Measurements from ENCODE around the gene P3H4. TPM values are rescaled to one million over a fixed set of nuclear protein-coding genes. Genes with fewer than 3 reads are reported as not detected.
"Not testable (repeated sequence)": the region's sequence is repeated elsewhere in the genome, so short reads cannot be mapped to it uniquely, and the experiment has no call there.

Gene P3H4
- total RNA-seq (10 to 100 TPM in 1 of 5 donors, 1 to 10 TPM in 4; 2.9 to 11.0 (median 7.7) TPM), total RNA-seq (0.40 to 10.8 (median 4.1) reads per million in 29 experiments)
- total RNA-seq (2013) = 3.8 TPM

GRCh38 chr17:41811549-41812380, at the start of gene P3H4:
TSS of gene P3H4 (minus strand) at chr17:41811949. CDS start at chr17:41811915, 34 bp downstream.
- Histone ChIP-seq H3K27me3 (replicated peaks in 1 of 2; ENCODE audit: control insufficient read depth in 2 of 2, extremely low read depth in 1 of 2, insufficient read depth in 2 of 2, low read length in 1 of 2) (peaks cover 0 to 25% of the 10 kb centered on the region in 2 experiments), H3K27ac (ENCODE audit: low read length) (no peak within 1 kb of the TSS), H3K36me3 (ENCODE audit: control insufficient read depth in 2 of 2, extremely low read depth in 1 of 2, insufficient read depth in 1 of 2, low read length in 1 of 2) (no peaks in the 10 kb centered on the region), H3K9me3 (no peaks in the 10 kb centered on the region), H3K4me1 (ENCODE audit: control insufficient read depth in 1 of 2, extremely low read depth in 1 of 2, insufficient read depth in 2 of 2, low read length in 2 of 2) (peaks cover 0 to 33% of the 10 kb centered on the region in 2 experiments), H3K4me3 (ENCODE audit: control insufficient read depth in 1 of 2, extremely low read depth in 1 of 2, low read length in 1 of 2) (peak within 1 kb of the TSS; percentile 64 to 75)
- ChIA-PET POLR2A (interaction anchor here in 1 of 2 donors (0.6 to 1.0 kb wide), 2 partner anchors 119 to 124 kb away, joined by 3 to 5 read pairs; partner anchors contain the start of gene ODAD4), CTCF (interaction anchor here (0.6 to 2.1 kb wide), 6 partner anchors 7 to 76 kb away, joined by 3 to 7 read pairs (median 4); partner anchors contain the start of gene JUP (in 1 of the 2))
- H3K27ac Mint-ChIP-seq = peak within 1 kb of the TSS; percentile 22 to 57
- ATAC-seq (replicated peaks in 1 of 4) = peak; percentile 92 to 94 (median 92)
- peak; percentile 34 to 85 (median 67) for DNase-seq
- peaks cover 20 to 28% (median 25%) of the 10 kb centered on the region in 3 donors for H3K4me1 Mint-ChIP-seq
- WGBS (ENCODE audit: insufficient coverage) = under 1% methylated on average over 84 of the region's 96 CpGs
- H3K4me3 Mint-ChIP-seq = peak within 1 kb of the TSS; percentile 84 to 96 (median 90)
- no peaks in the 10 kb centered on the region for H3K27me3 Mint-ChIP-seq
- H3K36me3 Mint-ChIP-seq = peaks cover 3% of the 10 kb centered on the region
- no peaks in the 10 kb centered on the region for H3K9me3 Mint-ChIP-seq

GRCh38 chr17:41860254-41860931, 48.6 kb upstream of the P3H4 start:
- POLR2A ChIA-PET = interaction anchor here in 1 of 2 donors (0.5 to 0.6 kb wide), 2 partner anchors 68 to 93 kb away, joined by 3 to 5 read pairs; no protein-coding TSS in a partner anchor
- H3K27ac Mint-ChIP-seq = no peak overlapping the region
- Histone ChIP-seq H3K27ac (ENCODE audit: low read length) (no peak overlapping the region), H3K9me3 (no peaks in the 10 kb centered on the region), H3K36me3 (ENCODE audit: control insufficient read depth in 2 of 2, extremely low read depth in 1 of 2, insufficient read depth in 1 of 2, low read length in 1 of 2) (no peaks in the 10 kb centered on the region), H3K4me3 (ENCODE audit: control insufficient read depth in 1 of 2, extremely low read depth in 1 of 2, low read length in 1 of 2) (no peak overlapping the region), H3K27me3 (replicated peaks in 1 of 2; ENCODE audit: control insufficient read depth in 2 of 2, extremely low read depth in 1 of 2, insufficient read depth in 2 of 2, low read length in 1 of 2) (no peaks in the 10 kb centered on the region), H3K4me1 (ENCODE audit: control insufficient read depth in 1 of 2, extremely low read depth in 1 of 2, insufficient read depth in 2 of 2, low read length in 2 of 2) (peaks cover 10 to 42% of the 10 kb centered on the region in 2 experiments)
- WGBS (ENCODE audit: insufficient coverage) = no CpG with 5 or more reads among the region's 3 CpGs
- CTCF ChIA-PET = interaction anchor here in 1 of 2 donors (0.6 kb wide), 1 partner anchor 28 kb away, joined by 5 read pairs; no protein-coding TSS in a partner anchor
- no peaks in the 10 kb centered on the region for H3K36me3 Mint-ChIP-seq
- ATAC-seq (replicated peaks in 1 of 4) = no peak
- H3K4me3 Mint-ChIP-seq = no peak overlapping the region
- H3K27me3 Mint-ChIP-seq = no peaks in the 10 kb centered on the region
- no peaks in the 10 kb centered on the region for H3K9me3 Mint-ChIP-seq
- no peak for DNase-seq
- H3K4me1 Mint-ChIP-seq = peaks cover 28 to 40% (median 35%) of the 10 kb centered on the region in 3 donors

- WGBS (ENCODE audit: insufficient coverage) = 100% methylated on average over 4 of the region's 14 CpGs
- H3K4me1 ChIP-seq (ENCODE audit: control insufficient read depth in 1 of 2, extremely low read depth in 1 of 2, insufficient read depth in 2 of 2, low read length in 2 of 2); H3K27ac ChIP-seq (ENCODE audit: low read length); POLR2A ChIA-PET; H3K9me3 Mint-ChIP-seq; ATAC-seq (replicated peaks in 1 of 4); H3K9me3 ChIP-seq; H3K27ac Mint-ChIP-seq; DNase-seq; H3K27me3 Mint-ChIP-seq; H3K4me3 ChIP-seq (ENCODE audit: control insufficient read depth in 1 of 2, extremely low read depth in 1 of 2, low read length in 1 of 2); H3K27me3 ChIP-seq (replicated peaks in 1 of 2; ENCODE audit: control insufficient read depth in 2 of 2, extremely low read depth in 1 of 2, insufficient read depth in 2 of 2, low read length in 1 of 2): not testable (repeated sequence)
- CTCF ChIA-PET = interaction anchor here (0.7 to 0.9 kb wide), 2 partner anchors 13 to 50 kb away, joined by 3 to 4 read pairs; no protein-coding TSS in a partner anchor
- peaks cover 4 to 24% of the 10 kb centered on the region in 2 donors for H3K36me3 ChIP-seq (ENCODE audit: control insufficient read depth in 2 of 2, extremely low read depth in 1 of 2, insufficient read depth in 1 of 2, low read length in 1 of 2)
- peak overlapping the region in 1 of 3 donors; percentile 17 for H3K4me3 Mint-ChIP-seq
- peaks cover 28% of the 10 kb centered on the region for H3K36me3 Mint-ChIP-seq
- peaks cover 37 to 57% (median 52%) of the 10 kb centered on the region in 3 donors for H3K4me1 Mint-ChIP-seq
These were observed 39.6 kb upstream of the P3H4 start for GRCh38 chr17:41851382-41851781.

- CTCF ChIA-PET = interaction anchor here in 1 of 2 donors (1.0 kb wide), 1 partner anchor 10 kb away, joined by 3 read pairs; no protein-coding TSS in a partner anchor
- POLR2A ChIA-PET = interaction anchor here in 1 of 2 donors (0.6 kb wide), 2 partner anchors 15 to 17 kb away, joined by 3 to 4 read pairs; no protein-coding TSS in a partner anchor
- no peak for ATAC-seq (replicated peaks in 1 of 4)
- peaks cover 4 to 20% of the 10 kb centered on the region in 2 donors for H3K36me3 ChIP-seq (ENCODE audit: control insufficient read depth in 2 of 2, extremely low read depth in 1 of 2, insufficient read depth in 1 of 2, low read length in 1 of 2)
- peaks cover 2 to 4% of the 10 kb centered on the region in 2 experiments for H3K4me1 ChIP-seq (ENCODE audit: control insufficient read depth in 1 of 2, extremely low read depth in 1 of 2, insufficient read depth in 2 of 2, low read length in 2 of 2)
- H3K27me3 Mint-ChIP-seq = no peaks in the 10 kb centered on the region
- no peaks in the 10 kb centered on the region for H3K27me3 ChIP-seq (replicated peaks in 1 of 2; ENCODE audit: control insufficient read depth in 2 of 2, extremely low read depth in 1 of 2, insufficient read depth in 2 of 2, low read length in 1 of 2)
- no peak overlapping the region for H3K27ac Mint-ChIP-seq
- H3K36me3 Mint-ChIP-seq = peaks cover 25% of the 10 kb centered on the region
- H3K9me3 Mint-ChIP-seq = no peaks in the 10 kb centered on the region
- H3K4me1 Mint-ChIP-seq = peaks cover 33 to 47% (median 45%) of the 10 kb centered on the region in 3 donors
- H3K9me3 ChIP-seq = no peaks in the 10 kb centered on the region
- no peak overlapping the region for H3K27ac ChIP-seq (ENCODE audit: low read length)
- no peak overlapping the region for H3K4me3 ChIP-seq (ENCODE audit: control insufficient read depth in 1 of 2, extremely low read depth in 1 of 2, low read length in 1 of 2)
- WGBS (ENCODE audit: insufficient coverage) = 100% methylated on average over 1 of the region's 4 CpGs
- no peak overlapping the region for H3K4me3 Mint-ChIP-seq
- no peak for DNase-seq
These were observed 37.7 kb upstream of the P3H4 start for GRCh38 chr17:41849251-41849990.

GRCh38 chr17:41848788-41849187, 37.0 kb upstream of the P3H4 start:
- WGBS (ENCODE audit: insufficient coverage) = 100% methylated on average over 1 of the region's 4 CpGs
- Mint-ChIP-seq H3K36me3 (peaks cover 18% of the 10 kb centered on the region), H3K27me3 (no peaks in the 10 kb centered on the region), H3K4me1 (peaks cover 33 to 41% (median 39%) of the 10 kb centered on the region in 3 donors), H3K27ac (no peak overlapping the region), H3K9me3 (no peaks in the 10 kb centered on the region), H3K4me3 (no peak overlapping the region)
- DNase-seq (no peak), ATAC-seq (replicated peaks in 1 of 4) (no peak)
- Histone ChIP-seq H3K4me3 (ENCODE audit: control insufficient read depth in 1 of 2, extremely low read depth in 1 of 2, low read length in 1 of 2) (no peak overlapping the region), H3K36me3 (ENCODE audit: control insufficient read depth in 2 of 2, extremely low read depth in 1 of 2, insufficient read depth in 1 of 2, low read length in 1 of 2) (peaks cover 0 to 14% of the 10 kb centered on the region in 2 donors), H3K27ac (ENCODE audit: low read length) (no peak overlapping the region), H3K4me1 (ENCODE audit: control insufficient read depth in 1 of 2, extremely low read depth in 1 of 2, insufficient read depth in 2 of 2, low read length in 2 of 2) (peaks cover 2 to 4% of the 10 kb centered on the region in 2 experiments), H3K27me3 (replicated peaks in 1 of 2; ENCODE audit: control insufficient read depth in 2 of 2, extremely low read depth in 1 of 2, insufficient read depth in 2 of 2, low read length in 1 of 2) (no peaks in the 10 kb centered on the region), H3K9me3 (no peaks in the 10 kb centered on the region)
- POLR2A ChIA-PET = no interaction called here
- CTCF ChIA-PET = interaction anchor here in 1 of 2 donors (1.0 kb wide), 1 partner anchor 11 kb away, joined by 3 read pairs; no protein-coding TSS in a partner anchor

All from T-cell (primary cell).